Iris pigment epithelial cell (primary cell): Measurements from ENCODE around the gene TTLL11.

Source experiments
- DNase-seq: peaks from one replicate; pipeline ENCODE4 v3.0.0-alpha.2; 2011; ENCODE audit warnings: low read depth

Gene TTLL11

DNA sequence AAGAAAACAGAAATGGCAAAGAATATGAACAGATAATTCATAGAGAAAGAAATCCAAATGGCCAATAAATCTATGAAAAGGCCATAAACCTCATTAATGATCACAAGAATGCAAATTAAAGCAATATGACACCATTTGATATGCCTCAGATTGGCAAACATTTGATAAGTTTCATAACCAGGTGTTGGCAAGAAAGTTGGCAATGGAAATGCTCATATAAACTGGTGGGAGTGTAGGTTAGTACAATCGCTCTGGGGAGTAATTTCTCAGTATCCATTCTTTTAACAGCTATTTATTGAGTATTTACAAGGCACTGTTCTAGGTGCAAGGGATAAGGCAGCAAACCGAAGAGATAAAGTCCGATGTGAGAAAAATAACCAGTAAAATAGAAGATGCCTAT is 154.5 kb downstream of the TTLL11 start:
- no peak for DNase-seq

DNA sequence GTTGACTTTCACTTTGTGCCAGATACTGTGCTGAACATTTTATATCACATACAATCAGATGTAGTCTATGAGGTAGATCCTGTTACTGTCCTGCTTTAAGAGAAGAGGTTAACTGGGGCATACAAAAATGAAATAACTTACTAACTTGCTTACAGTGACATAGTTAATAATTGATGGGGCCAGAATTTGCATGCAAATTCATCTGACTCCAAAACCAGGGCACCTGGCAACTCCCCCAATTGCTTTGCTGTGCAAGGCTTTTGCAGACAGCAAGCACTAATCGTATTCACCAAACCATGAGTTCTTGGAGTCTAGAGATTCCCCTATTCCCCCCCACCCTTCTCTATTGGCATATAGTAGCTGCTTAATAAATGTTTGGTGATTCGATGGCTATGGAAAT is 155.9 kb downstream of the TTLL11 start:
- DNase-seq = no peak

DNA sequence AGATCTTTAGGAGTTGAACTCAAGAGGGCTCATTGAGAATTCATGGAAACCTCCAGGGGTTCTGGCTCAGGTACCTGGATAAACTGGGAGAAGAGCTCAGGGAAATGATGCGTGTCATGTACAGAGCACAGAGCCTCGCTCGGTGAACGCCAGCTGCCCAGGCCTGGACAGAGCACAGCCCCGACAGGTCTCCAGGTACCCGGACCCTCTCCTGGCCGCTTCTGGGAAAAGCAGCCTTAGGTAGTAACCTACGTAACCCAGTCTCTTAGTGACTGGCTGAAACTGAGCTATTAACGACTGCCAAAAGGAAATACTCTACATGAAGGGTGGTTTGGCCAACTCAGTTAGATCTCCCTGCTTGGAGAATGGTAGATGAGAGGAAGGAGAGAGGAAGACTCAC is 157.4 kb downstream of the TTLL11 start:
- no peak for DNase-seq

DNA sequence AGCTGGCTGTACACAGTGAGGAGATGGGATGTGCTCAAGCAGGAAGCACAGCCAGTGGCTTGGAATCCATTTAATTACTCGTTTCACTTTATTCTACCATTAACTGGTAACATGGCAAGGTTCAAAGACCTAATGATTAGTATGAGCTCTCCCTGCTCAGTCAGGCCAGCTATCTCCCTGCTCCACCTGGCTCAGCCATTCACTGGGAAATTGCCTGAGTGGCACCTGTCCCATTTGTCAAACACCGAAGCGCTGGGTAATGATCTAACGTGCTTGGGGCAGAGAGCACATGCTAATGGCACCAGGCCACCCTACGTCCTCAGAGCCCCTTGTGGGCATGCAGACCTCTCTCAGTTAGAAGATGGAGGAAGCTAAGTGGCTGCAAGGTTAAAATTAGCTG is 162.2 kb downstream of the TTLL11 start:
- no peak for DNase-seq

DNA sequence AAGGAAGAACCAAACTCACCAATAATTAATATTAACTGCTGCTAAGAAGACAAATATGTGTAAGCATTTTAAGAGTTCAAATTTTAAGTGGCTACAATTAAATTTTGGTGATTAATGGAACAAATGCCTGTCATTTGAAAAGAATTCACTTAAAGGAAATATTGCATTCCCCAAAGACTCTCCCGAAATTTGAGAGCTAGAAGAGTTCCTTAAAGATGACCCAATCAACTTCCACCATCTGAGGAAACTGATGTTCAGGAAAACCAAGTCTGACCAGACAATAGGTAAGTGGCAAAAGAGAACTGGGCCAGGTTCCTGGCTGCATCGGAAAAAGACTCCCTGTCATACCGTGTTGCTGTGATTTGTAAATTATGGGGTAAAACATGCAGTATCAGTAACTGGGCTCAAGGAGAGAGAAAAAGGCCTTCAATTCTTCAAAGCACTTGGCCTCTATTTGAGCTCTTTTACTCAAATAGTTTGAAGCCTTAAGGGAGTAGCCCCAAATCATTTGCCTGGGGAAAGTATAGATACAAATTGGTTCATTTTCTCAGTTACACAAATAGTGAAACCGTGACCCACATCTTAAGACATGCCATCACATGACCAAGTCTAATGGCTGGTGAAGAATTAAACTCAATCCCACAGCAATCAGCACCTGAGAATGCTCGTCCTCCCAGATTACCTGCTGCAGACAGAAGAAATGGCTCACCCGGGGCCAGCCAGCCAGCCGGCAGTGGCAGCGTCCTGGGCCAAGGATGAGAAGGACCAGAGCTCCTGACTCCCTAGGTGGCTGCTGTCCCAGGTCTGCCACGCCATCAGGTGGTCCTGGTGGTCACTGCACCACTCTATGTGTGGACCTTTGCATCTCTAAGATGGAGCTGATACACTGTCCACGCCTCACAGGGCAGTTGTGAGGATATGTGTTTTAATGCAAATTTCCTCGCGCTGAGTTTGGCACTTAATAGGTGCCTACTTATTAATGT is 162.9 kb downstream of the TTLL11 start:
- DNase-seq = no peak

DNA sequence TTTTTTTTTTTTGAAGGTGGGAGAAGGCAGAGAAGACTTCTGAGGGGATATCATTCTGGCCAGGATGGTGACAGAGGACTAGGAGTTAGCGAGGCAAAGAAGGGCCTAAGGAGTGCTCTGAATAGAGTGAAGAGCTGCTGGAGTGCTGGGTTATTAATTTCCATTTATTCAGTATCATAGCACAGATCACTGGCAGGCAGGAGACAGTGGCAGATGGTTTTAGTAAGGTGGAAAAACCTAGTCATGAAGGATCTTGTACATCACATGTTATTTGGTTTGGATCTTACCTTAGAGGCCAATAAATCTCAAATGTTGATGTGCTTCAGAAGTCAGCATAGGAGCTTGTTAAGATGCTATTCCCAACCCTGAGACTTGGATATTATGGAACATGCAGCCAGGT is 165.5 kb downstream of the TTLL11 start:
- no peak for DNase-seq

DNA sequence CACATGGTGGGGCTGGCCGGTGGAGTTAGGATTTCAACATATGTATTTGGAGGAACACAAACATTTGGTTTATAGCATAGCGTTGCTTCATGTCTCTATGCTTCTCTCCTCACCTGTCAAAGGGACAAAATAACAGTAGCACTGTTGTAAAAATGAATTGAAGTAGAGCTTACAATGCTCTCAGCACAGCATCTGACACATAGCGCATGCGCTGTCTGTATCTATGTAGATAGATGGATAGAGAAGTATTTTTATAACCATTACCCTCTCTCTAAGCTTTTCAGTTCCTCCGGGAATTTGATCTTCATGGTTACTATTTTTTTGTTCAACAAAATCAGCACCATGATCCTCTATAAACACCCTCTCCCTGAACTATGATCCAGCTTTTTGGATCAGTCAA is 166.0 kb downstream of the TTLL11 start:
- DNase-seq = no peak

DNA sequence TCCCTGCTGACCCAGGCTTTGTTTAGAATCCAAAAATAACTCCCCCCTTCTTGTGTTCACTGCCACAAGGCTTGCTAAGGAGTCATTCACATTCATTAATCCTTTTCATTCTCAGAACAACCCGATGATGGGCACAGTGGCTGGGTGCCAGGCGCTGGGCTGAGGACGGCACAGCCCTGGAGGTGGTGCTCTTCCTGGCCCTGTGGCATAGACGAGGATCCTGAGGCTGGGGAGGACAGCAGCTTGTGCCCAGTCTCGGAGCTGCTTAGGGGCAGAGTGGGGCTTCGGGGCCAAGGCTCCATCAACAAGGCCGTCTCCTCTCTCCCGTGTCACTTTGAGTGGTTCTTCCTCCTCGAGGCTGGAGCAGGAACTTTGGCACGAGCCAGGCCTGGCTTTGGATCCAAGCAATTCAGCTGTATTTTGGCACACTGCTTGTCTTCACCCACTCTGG is 166.7 kb downstream of the TTLL11 start:
- DNase-seq = no peak

DNA sequence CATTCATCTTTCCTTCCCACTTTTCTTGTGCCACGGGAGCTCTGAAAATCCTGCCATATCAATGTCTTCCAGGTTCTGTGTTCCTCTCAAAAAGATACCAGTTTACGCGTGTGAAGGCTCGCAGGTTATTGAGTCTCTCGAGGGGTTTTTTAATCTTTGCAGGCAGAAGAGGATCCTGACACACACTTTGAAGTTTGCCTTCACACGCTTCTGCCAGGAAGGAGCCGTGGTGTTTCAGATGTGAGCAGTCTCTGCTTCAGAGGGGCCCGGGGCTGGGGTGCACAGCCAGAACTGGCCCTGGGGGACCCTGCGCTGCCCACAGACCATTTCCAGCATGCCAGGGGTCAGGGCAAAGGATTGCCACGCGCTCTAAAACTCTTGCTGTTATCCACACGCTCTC is 167.2 kb downstream of the TTLL11 start:
- no peak for DNase-seq

DNA sequence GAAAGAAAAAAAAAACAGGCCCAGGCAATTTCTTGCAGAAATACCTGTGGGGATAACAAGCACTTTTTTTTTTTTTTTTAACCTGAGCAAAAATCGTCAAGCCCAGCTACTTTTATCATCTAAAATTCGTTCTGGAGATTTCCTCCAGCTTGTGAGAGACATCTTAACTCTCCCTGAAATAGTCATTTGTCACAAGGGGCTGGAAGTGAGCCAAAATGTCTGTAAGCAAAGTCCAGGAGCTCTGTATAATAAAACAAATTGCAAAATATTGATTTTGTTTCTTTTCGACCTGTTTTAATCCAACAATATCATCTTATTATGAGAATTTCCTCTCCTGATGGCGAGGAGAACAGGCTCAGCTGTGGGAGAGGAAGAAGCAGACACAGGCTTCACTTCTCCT is 168.4 kb downstream of the TTLL11 start:
- DNase-seq = no peak

DNA sequence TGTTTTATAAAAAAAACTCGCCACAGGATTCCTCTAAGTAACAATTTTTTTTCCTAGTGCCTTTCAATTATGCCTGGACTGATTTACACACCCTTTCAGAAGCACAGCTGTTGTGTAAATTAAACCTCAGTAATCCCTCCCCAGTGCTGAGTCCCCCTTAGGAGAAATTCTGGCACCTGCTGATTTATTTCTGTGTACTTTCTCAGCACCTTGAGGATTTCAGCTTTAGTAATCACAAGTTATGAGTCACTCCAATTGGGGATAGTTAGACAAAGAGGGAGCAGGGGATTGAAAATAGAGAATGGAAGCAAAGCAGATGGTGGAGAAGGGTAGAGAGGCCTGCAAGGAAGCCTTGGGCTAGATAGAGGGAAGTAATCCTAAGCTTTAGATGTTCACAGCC is 171.7 kb downstream of the TTLL11 start:
- DNase-seq = no peak

DNA sequence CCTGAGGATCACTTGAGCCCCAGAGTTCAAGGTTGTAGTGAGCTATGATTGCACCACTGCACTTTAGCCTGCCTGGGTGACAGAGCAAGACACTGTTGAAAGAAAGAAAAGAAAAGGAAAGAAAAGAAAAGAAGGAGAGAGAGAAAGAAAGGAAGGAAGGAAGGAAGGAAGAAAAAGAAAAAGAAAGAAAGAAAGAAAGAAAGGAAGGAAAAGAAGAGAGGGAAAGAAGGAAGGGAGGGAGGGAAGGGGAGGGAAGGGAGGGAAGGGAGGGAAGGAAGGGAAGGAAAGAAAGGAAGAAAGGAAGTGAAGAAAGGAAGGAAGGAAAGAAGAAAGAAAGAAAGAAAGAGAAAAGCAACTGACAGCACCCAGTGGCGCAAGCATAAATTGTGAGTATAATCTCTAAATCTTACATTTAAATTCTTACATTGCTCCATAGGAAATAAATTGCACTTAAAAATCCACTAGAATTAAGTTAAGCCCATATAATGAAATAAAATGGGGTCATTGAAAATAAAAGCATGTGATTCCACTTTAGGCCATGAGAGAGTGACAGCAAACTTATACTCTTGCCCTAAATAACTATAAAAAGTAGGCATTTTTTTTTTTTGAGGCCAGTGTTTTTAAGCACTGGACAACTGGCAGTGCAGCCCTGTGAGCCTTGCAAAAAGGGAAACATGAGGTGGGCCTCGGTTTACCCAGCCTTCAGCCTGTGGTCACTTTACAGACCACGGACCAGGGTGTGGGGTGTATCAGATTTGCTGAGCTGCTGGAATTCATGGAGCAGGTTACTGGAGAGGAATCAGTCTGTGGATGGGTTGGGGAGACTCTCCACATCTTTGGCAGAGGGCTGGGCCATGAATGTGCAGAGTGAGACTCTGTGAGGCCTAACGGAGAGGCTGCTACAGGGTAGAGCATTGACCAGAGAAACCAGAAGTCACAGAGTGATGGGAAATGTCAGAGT is 175.5 kb downstream of the TTLL11 start:
- DNase-seq = no peak

DNA sequence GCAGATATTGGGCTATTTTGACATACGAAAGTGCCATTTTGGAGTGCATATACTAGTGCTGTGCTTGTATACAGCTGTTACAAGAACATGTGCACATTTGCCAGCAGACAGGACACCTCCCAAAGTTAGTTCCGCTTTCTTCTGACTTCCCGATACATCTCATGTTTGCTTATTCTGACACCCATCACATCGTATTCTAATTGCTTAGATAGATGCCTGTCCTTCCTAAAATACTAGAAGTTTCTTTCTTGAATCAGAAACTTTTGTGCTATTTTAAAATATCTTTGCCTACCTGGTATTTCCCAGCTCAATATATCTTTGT is 177.8 kb downstream of the TTLL11 start:
- no peak for DNase-seq

DNA sequence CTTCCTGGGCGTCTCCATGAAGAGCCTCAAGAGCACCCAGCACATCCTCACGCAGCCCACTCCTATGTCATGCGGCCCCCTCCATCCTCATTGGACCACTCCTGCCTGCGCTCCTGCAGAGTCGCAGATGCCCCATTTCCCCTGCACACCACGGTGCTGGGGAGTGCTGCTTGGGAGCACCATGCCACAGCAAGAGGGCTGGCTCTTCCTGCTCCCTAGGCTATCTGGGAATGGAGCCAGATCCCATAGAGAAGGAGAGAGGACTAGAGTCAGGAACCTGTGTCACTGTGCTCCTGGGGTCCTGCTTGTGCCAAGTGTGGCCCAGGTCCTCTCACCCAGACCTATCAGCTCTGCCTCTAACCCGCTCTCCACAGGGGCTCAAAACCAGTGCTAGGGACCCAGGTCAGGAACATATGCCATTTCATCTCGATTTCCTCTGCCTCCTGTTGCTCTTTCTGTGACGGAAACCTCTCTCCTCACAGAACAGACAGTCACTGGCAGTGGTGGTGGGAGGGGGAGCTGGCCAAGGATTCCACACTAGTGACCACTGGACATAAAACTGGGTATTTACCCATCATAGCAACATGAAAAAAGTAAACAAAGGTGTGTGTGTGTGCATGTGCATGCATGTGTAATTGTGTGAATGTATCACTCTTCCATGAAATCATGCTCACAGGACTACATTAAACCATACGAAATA is 178.4 kb downstream of the TTLL11 start:
- DNase-seq = no peak

DNA sequence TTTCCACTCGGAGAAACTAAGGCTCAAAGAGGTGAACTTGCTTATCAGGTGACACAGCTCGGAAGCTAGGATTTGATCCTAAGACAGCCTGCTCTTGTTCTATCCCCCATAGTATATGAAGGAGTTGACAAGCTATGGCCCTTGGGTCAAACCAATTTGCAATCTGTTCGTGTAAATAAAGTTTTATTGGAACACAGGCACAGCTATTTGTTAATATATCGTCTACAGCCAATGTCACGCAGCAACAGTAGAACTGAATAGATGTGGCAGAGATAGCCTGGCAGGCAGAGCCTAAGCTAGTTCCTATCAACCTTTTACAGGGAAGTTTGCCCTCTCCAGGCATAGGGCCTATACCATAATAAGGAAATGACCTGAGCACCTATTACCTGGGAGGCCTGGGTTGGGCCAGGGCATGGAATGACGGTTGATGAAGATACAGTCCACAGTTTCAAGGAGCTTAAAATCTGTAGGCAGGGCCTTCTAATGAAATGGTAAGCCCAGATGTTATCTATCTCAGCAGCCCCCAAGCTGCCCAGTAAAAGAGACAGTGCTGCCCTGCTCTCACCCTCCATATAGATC is 179.0 kb downstream of the TTLL11 start:
- no peak for DNase-seq

DNA sequence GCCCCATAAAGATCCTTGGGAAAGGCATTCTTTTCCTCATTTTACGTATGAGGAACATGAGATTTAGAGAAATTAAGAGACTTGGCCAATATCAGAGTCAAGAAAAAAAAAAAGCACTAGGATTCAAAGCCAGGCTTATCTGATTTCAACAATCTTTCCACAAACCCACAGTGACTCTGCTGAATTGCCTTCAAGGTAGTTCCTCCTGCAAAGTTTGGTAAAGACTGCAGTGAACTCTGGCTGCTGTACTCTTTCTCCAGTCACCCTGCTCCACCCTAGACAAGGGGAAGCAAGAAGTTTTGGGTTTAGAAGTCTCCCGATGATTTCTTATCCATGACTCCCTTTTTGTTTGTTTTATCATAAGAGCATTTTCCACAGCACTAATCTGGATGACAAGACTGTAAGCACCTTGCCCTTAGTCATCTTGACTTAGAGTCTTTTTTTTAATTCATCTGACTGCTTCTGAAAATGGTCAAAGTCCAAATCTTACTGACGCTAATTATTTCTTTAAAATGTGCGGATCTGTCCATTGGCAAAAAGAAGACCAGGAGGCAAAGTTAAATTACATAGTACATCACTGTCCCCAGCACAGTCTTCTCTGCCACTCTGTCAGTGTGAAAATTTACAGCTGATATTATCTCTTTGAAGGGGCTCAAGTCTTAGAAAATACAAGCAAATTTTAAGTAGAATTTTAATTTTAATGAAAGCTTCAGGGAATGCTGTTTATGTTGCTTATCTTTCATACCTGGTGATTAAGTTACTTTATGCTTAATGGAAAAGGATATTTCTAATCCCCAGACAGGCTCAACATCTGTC is 180.1 kb downstream of the TTLL11 start:
- peak; percentile 24 for DNase-seq

DNA sequence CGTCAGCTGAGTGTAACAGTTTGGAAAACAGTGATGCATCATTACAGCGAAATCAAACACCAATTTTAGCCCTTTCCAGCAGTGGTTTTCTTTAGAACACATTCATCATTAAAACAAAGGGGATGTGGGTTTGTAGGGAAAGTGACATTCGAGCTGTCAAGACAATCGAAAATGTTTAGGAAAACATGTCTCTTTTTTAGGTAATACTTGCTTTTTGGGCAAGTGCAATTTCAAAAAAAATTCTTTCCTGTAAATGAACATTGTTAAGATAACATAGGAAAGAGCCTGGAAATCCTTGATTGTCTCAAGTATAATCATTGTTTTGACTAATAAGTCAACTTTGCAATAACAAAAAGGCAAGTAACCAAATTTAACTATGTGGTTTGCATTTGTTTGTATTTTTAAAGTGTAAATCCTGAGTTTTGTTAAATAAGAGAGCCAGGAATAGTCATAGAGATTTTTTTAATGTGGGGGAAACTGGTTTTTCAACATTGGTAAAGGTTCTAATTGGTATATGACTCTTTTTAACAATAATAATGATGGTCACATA is 182.5 kb downstream of the TTLL11 start:
- DNase-seq = no peak

DNA sequence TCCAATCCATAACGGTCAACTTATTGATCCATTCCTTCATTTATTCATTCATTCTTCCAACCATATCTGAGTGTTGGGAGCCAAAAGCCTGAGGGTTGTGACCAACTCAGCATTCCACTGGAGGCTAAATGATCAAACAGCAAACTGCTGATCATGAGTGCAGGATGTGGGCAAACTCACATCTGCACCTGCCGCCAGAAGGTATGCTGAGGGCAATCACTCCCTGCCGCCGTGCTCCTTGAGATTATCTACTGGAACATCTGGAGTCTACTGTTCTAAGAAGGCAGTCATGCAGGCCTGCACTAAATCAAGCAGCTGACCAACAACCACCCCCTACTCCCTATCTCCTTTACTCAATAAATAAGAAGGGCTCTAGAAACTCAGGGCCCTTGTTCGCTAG is 184.0 kb downstream of the TTLL11 start:
- no peak for DNase-seq

DNA sequence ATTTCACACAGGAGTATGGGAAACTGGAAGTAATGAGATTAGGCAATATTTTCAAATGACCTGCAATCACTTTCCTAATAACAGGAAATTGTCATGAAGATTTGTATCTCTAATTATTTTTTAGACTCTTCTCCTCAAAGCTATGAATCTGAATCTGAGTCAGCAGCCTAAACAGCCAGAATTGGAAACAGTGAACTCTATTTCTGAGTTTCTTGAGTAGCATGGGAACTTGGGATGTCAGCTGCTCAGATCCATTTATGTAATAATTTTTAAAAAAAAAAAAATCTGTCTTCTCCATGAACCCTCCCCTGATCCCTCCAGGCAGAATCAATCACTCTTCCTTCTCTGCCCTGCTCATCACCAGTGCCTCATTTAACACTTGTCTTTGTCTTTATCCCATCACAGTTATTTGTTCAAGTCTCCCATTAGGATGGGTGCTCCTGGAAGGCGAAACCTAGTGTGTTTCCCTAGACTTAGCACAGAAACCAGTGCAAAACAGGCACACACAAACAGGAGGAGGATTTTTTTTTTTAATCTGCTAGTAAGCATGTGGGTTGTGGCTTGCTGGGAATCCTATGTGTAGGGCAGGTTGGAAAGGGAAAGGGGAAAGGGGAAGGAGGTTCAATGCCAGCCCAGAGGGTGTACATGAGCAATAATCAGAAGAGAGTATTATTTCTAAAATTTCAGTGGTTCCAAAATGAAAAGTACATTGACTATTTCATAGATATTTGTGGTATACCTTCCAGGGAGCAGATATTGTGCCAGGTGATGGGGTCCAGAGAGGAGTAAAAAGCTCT is 186.8 kb downstream of the TTLL11 start:
- DNase-seq = peak; percentile 43
